Small intestine (tissue), 7 donors: ENCODE results near the gene OR52H1. TPM values are rescaled to one million over a fixed set of nuclear protein-coding genes. Genes with fewer than 3 reads are reported as not detected.

Experiments used
- DNase-seq, 2 donors: peaks; one replicate each; pipeline versions ENCODE4 v3.0.0 to v3.0.0-alpha.2; 2013
- FAIRE-seq: peaks from 2 replicates; lab custom pipeline; 2012; peaks lifted over from hg19 to GRCh38; lab: Jason Lieb, UNC
- H3K27ac ChIP-seq, 3 donors: one replicate each; pipeline ENCODE4 v1.5.1; 2013; ENCODE audit warnings: low read length in 2 of 3, mild to moderate bottlenecking in 2 of 3, control low read depth in 1 of 3, inconsistent platforms in 1 of 3, low read depth in 1 of 3, moderate library complexity in 1 of 3
- H3K27me3 ChIP-seq, 3 donors: one replicate each; pipeline ENCODE4 v1.6.1; 2013; ENCODE audit warnings: low read length in 3 of 3, inconsistent platforms in 1 of 3; ENCODE audit not compliant: control insufficient read depth in 3 of 3, insufficient read depth in 3 of 3
- H3K36me3 ChIP-seq, 3 donors: one replicate each; pipeline ENCODE4 v1.6.1; 2013; ENCODE audit warnings: low read length in 3 of 3, inconsistent platforms in 1 of 3, low read depth in 1 of 3, mild to moderate bottlenecking in 1 of 3, moderate library complexity in 1 of 3; ENCODE audit not compliant: control insufficient read depth in 3 of 3, insufficient read depth in 2 of 3
- H3K4me1 ChIP-seq, 3 donors: one replicate each; pipeline ENCODE4 v1.6.1; 2013; ENCODE audit warnings: low read length in 2 of 3, inconsistent platforms in 1 of 3, low read depth in 1 of 3, mild to moderate bottlenecking in 1 of 3, moderate library complexity in 1 of 3; ENCODE audit not compliant: control insufficient read depth in 3 of 3, insufficient read depth in 2 of 3
- H3K4me3 ChIP-seq, 3 donors: one replicate each; pipeline ENCODE4 v1.5.1; 2013; ENCODE audit warnings: low read length in 3 of 3, control low read depth in 1 of 3, inconsistent platforms in 1 of 3, low read depth in 1 of 3, mild to moderate bottlenecking in 1 of 3, moderate library complexity in 1 of 3
- H3K9me3 ChIP-seq, 2 donors: one replicate each; pipeline ENCODE4 v1.6.1; 2013; ENCODE audit warnings: low read depth in 1 of 2, low read length in 1 of 2; ENCODE audit not compliant: control insufficient read depth in 2 of 2, insufficient read depth in 1 of 2
- WGBS, 3 donors: extraction: QIAGEN DNeasy Blood & Tissue Kit; methylation state at CpG; one replicate each; pipeline ENCODE4 v1.1.7; 2013; 5-methylcytosine and 5-hydroxymethylcytosine counted together
- polyA plus RNA-seq, 4 donors: library from polyadenylated mRNA; stranded (reverse) in 3 of 4; unstranded in 1 of 4; fragments of 200-250 nt in 3 of 4; fragments of 120-200 nt in 1 of 4; gene quantifications; one replicate each; pipeline versions ENCODE4 v1.2.1 to v1.2.3, GENCODE V29; 2013
- donor health status: healthy with polysubstance abuse.
- donor health status: control.
- donor health status: control.
- donor health status: Bipolar disorder and iron deficiency.
- donor health status: healthy.

Gene OR52H1
- polyA plus RNA-seq, 4 donors: not detected

GRCh38 chr11:5581014-5581413 lies 32.7 kb upstream of the OR52H1 start:
- no peak overlapping the region for H3K4me3 ChIP-seq
- no peak overlapping the region for H3K27ac ChIP-seq
- DNase-seq (no peak), FAIRE-seq (no peak)
- no peaks in the 10 kb centered on the region for H3K27me3 ChIP-seq
- H3K4me1 ChIP-seq: no peaks in the 10 kb centered on the region
- WGBS, 3 donors: 79 to 82% (median 81%) methylated on average over 4 of the region's 4 CpGs
- H3K9me3 ChIP-seq: no peaks in the 10 kb centered on the region
- H3K36me3 ChIP-seq: no peaks in the 10 kb centered on the region

GRCh38 chr11:5580577-5580976 lies 32.2 kb upstream of the OR52H1 start, which contains the start of gene OR52B6:
Gene OR52B6 (plus strand): TSS chr11:5580877. CDS start chr11:5580877, 0 bp downstream.
- Histone ChIP-seq H3K9me3 (no peaks in the 10 kb centered on the region), H3K27me3 (no peaks in the 10 kb centered on the region), H3K4me3 (no peak within 1 kb of the TSS), H3K4me1 (no peaks in the 10 kb centered on the region), H3K27ac (no peak within 1 kb of the TSS), H3K36me3 (no peaks in the 10 kb centered on the region)
- FAIRE-seq (no peak), DNase-seq (no peak)
- 85 to 93% (median 90%) methylated on average over 8 of the region's 8 CpGs for WGBS, 3 donors

GRCh38 chr11:5577101-5577500 lies 28.8 kb upstream of the OR52H1 start:
- H3K9me3 ChIP-seq: no peaks in the 10 kb centered on the region
- H3K36me3 ChIP-seq: no peaks in the 10 kb centered on the region
- no peaks in the 10 kb centered on the region for H3K4me1 ChIP-seq
- H3K4me3 ChIP-seq: no peak overlapping the region
- H3K27me3 ChIP-seq: no peaks in the 10 kb centered on the region
- no peak for DNase-seq
- no peak for FAIRE-seq
- H3K27ac ChIP-seq: no peak overlapping the region

- 62 to 72% (median 71%) methylated on average over 4 of the region's 4 CpGs for WGBS, 3 donors
- no peaks in the 10 kb centered on the region for H3K27me3 ChIP-seq
- DNase-seq (no peak), FAIRE-seq (no peak)
- H3K4me1 ChIP-seq: no peaks in the 10 kb centered on the region
- no peaks in the 10 kb centered on the region for H3K36me3 ChIP-seq
- no peak overlapping the region for H3K4me3 ChIP-seq
- H3K27ac ChIP-seq: no peak overlapping the region
- no peaks in the 10 kb centered on the region for H3K9me3 ChIP-seq
Measured at GRCh38 chr11:5575152-5575551, 26.8 kb upstream of the OR52H1 start.

- Histone ChIP-seq H3K4me3 (no peak overlapping the region), H3K27me3 (no peaks in the 10 kb centered on the region), H3K27ac (no peak overlapping the region), H3K9me3 (no peaks in the 10 kb centered on the region), H3K4me1 (no peaks in the 10 kb centered on the region), H3K36me3 (no peaks in the 10 kb centered on the region)
- WGBS, 3 donors: 91 to 92% (median 92%) methylated on average over 2 of the region's 2 CpGs
- DNase-seq: no peak
- no peak for FAIRE-seq
Measured at GRCh38 chr11:5574654-5575053, 26.3 kb upstream of the OR52H1 start.

- FAIRE-seq: no peak
- 65 to 77% (median 66%) methylated on average over 1 of the region's 1 CpG for WGBS, 3 donors
- Histone ChIP-seq H3K4me3 (no peak overlapping the region), H3K36me3 (no peaks in the 10 kb centered on the region), H3K9me3 (no peaks in the 10 kb centered on the region), H3K4me1 (no peaks in the 10 kb centered on the region), H3K27ac (no peak overlapping the region), H3K27me3 (no peaks in the 10 kb centered on the region)
- DNase-seq: no peak
Measured at GRCh38 chr11:5564259-5565019, 16.1 kb upstream of the OR52H1 start.

GRCh38 chr11:5557751-5558150 lies 9.4 kb upstream of the OR52H1 start:
- Histone ChIP-seq H3K4me1 (no peaks in the 10 kb centered on the region), H3K27me3 (no peaks in the 10 kb centered on the region), H3K36me3 (no peaks in the 10 kb centered on the region), H3K27ac (no peak overlapping the region), H3K9me3 (no peaks in the 10 kb centered on the region), H3K4me3 (no peak overlapping the region)
- 31 to 42% (median 36%) methylated on average over 3 of the region's 3 CpGs for WGBS, 3 donors
- FAIRE-seq (no peak), DNase-seq (no peak)

GRCh38 chr11:5556596-5557188 lies 8.4 kb upstream of the OR52H1 start:
- Histone ChIP-seq H3K27ac (no peak overlapping the region), H3K4me3 (no peak overlapping the region), H3K27me3 (no peaks in the 10 kb centered on the region), H3K4me1 (no peaks in the 10 kb centered on the region), H3K36me3 (no peaks in the 10 kb centered on the region), H3K9me3 (no peaks in the 10 kb centered on the region)
- no peak for FAIRE-seq
- no peak for DNase-seq
- 52 to 60% (median 58%) methylated on average over 3 of the region's 3 CpGs for WGBS, 3 donors
